Activated CD8-positive, alpha-beta memory T cell treated with anti-CD3 and anti-CD28 coated beads, Interleukin-2, amount 10 ng/mL, durations not matched to agents 7 days and 5 days (primary cell): ENCODE data around the gene MAP3K5. TPM values are rescaled to one million over a fixed set of nuclear protein-coding genes. Genes with fewer than 3 reads are reported as not detected.
"Not testable (repeated sequence)": the region's sequence is repeated elsewhere in the genome, so short reads cannot be mapped to it uniquely, and the experiment has no call there.

Experiments used
- ATAC-seq: fragments of 150-1000 bp; cut with Tn5 transposase; one replicate; pipeline ENCODE4 v1.10.0; 2021; ENCODE audit warnings: moderate library complexity
- CTCF ChIA-PET: fragments of 350-600 bp; sonication (Branson Sonifier 250); formaldehyde crosslinking; loops from one replicate; lab custom pipeline; 2021; ENCODE audit warnings: antibody characterized with exemption; lab: Charles Lee
- DNase-seq: peaks from one replicate; pipeline ENCODE4 v3.0.0-alpha.2; 2020
- H3K27ac Mint-ChIP-seq: one replicate; pipeline ENCODE4 v1.8.0; 2021; ENCODE audit warnings: mild to moderate bottlenecking, mixed read lengths
- H3K27me3 Mint-ChIP-seq: one replicate; pipeline ENCODE4 v1.8.0; 2021; ENCODE audit warnings: mixed read lengths
- H3K36me3 Mint-ChIP-seq: one replicate; pipeline ENCODE4 v1.8.0; 2021; ENCODE audit warnings: mild to moderate bottlenecking, mixed read lengths
- H3K4me1 Mint-ChIP-seq: one replicate; pipeline ENCODE4 v1.8.0; 2021; ENCODE audit warnings: mixed read lengths
- H3K4me3 Mint-ChIP-seq: one replicate; pipeline ENCODE4 v1.8.0; 2021; ENCODE audit warnings: mild to moderate bottlenecking, moderate library complexity, mixed read lengths
- H3K9me3 Mint-ChIP-seq: one replicate; pipeline ENCODE4 v1.8.0; 2022; ENCODE audit warnings: low read depth, mixed read lengths
- total RNA-seq, 2 experiments: library from RNA; stranded (reverse); gene quantifications; one replicate each; pipeline ENCODE4 v1.2.3, GENCODE V29; 2021

Gene MAP3K5
- total RNA-seq, 2 experiments from 2014 or later: 18.3 to 21.7 TPM

DNA sequence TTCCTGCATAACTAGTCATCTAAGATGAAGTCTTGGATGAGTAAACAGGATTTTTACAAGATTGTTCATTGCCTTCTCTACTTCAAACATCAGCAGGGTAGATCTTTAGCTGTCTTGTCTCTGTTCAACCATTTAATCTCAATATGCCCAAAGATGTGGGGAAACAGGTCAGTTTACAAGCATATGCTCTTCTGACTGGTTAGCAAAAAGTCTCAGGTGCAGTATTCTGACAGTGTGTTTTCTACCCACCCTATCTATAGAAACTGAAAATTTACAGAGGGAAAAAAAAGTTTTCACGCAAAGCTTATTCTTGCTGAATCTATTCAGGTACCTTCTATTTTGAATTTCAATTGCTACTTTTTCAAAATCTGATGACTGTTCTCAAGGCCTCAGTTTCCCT lies 29.0 kb downstream of the MAP3K5 start:
- DNase-seq: no peak
- peak overlapping the region; percentile 33 for H3K27ac Mint-ChIP-seq
- ATAC-seq: no peak
- no peaks in the 10 kb centered on the region for H3K9me3 Mint-ChIP-seq
- CTCF ChIA-PET: interaction anchor here (1.1 to 6.9 kb wide), 5 partner anchors 8 to 119 kb away, joined by 5 to 102 read pairs (median 13); partner anchors contain the start of gene MAP3K5
- peaks cover 69% of the 10 kb centered on the region for H3K4me1 Mint-ChIP-seq
- H3K36me3 Mint-ChIP-seq: peaks cover 2% of the 10 kb centered on the region
- no peaks in the 10 kb centered on the region for H3K27me3 Mint-ChIP-seq
- H3K4me3 Mint-ChIP-seq: no peak overlapping the region

GRCh38 chr6:136762022-136762975 lies 30.0 kb downstream of the MAP3K5 start:
- peak overlapping the region; percentile 81 for H3K27ac Mint-ChIP-seq
- DNase-seq: no peak
- no peaks in the 10 kb centered on the region for H3K27me3 Mint-ChIP-seq
- ATAC-seq: no peak
- CTCF ChIA-PET: interaction anchor here (1.0 to 6.9 kb wide), 4 partner anchors 9 to 118 kb away, joined by 3 to 102 read pairs (median 28); partner anchors contain the start of gene MAP3K5
- no peaks in the 10 kb centered on the region for H3K9me3 Mint-ChIP-seq
- peaks cover 2% of the 10 kb centered on the region for H3K36me3 Mint-ChIP-seq
- peak overlapping the region; percentile 68 for H3K4me3 Mint-ChIP-seq
- peaks cover 60% of the 10 kb centered on the region for H3K4me1 Mint-ChIP-seq

- no peaks in the 10 kb centered on the region for H3K9me3 Mint-ChIP-seq
- peaks cover 5% of the 10 kb centered on the region for H3K36me3 Mint-ChIP-seq
- no peaks in the 10 kb centered on the region for H3K27me3 Mint-ChIP-seq
- peak; percentile 72 for ATAC-seq
- CTCF ChIA-PET: interaction anchor here (1.0 to 6.9 kb wide), 5 partner anchors 9 to 118 kb away, joined by 3 to 102 read pairs (median 13); partner anchors contain the start of gene MAP3K5
- peak; percentile 66 for DNase-seq
- H3K27ac Mint-ChIP-seq: peak overlapping the region; percentile 81
- peaks cover 64% of the 10 kb centered on the region for H3K4me1 Mint-ChIP-seq
- H3K4me3 Mint-ChIP-seq: peak overlapping the region; percentile 68
Measured at GRCh38 chr6:136761227-136761922, 30.9 kb downstream of the MAP3K5 start.

DNA sequence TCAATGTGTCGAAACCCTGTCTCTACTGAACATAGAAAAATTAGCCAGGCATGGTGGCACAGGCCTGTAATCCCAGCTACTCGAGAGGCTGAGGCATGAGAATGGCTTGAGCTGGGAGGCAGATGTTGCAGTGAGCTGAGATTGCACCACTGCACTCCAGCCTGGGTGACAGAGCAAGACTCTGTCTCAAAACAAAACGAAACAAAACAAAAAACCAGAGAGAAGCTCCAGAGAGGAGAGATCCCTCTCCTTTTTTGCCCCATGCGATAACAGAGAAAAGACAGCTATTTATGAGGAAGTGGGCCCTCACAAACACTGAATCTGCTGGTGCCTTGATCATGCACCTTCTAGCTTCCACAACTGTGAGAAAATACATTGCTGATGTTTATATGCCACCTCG lies 31.5 kb downstream of the MAP3K5 start:
- not testable (repeated sequence) for H3K9me3 Mint-ChIP-seq, DNase-seq, H3K36me3 Mint-ChIP-seq, H3K27me3 Mint-ChIP-seq
- peaks cover 63% of the 10 kb centered on the region for H3K4me1 Mint-ChIP-seq
- peak overlapping the region; percentile 81 for H3K27ac Mint-ChIP-seq
- ATAC-seq: peak; percentile 7
- peak overlapping the region; percentile 68 for H3K4me3 Mint-ChIP-seq
- CTCF ChIA-PET: interaction anchor here (1.5 to 6.9 kb wide), 3 partner anchors 8 to 117 kb away, joined by 3 to 102 read pairs (median 42); partner anchors contain the start of gene MAP3K5

DNA sequence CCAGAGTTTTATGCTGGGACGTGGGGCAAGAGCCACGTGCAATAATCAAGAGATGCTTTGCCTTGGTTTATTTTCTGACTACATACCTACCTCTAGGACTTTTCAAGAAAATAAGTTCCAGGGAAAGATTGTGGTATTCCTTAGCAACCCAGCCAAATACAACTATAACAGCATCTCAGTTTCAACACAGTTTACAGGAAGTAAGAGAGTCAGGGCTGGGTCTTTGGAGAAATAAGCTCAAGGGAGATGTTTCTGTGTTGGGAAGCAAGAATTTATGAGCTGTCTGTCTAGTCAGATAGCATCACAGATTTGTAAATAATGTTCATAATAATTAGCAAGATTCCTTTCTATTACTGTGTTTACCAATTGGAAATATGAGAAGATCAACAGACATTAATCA lies 35.1 kb downstream of the MAP3K5 start:
- H3K27ac Mint-ChIP-seq: no peak overlapping the region
- H3K4me3 Mint-ChIP-seq: no peak overlapping the region
- H3K4me1 Mint-ChIP-seq: peaks cover 65% of the 10 kb centered on the region
- DNase-seq: no peak
- no peaks in the 10 kb centered on the region for H3K9me3 Mint-ChIP-seq
- H3K36me3 Mint-ChIP-seq: peaks cover 9% of the 10 kb centered on the region
- no peaks in the 10 kb centered on the region for H3K27me3 Mint-ChIP-seq
- ATAC-seq: no peak
- CTCF ChIA-PET: interaction anchor here (0.7 to 5.8 kb wide), 4 partner anchors 35 to 113 kb away, joined by 4 to 49 read pairs (median 8); partner anchors contain the start of gene MAP3K5

- Mint-ChIP-seq H3K27ac (no peak overlapping the region), H3K4me3 (no peak overlapping the region), H3K4me1 (peaks cover 70% of the 10 kb centered on the region), H3K36me3 (peaks cover 11% of the 10 kb centered on the region), H3K9me3 (no peaks in the 10 kb centered on the region), H3K27me3 (no peaks in the 10 kb centered on the region)
- ATAC-seq: no peak
- CTCF ChIA-PET: interaction anchor here (1.0 to 5.8 kb wide), 4 partner anchors 9 to 107 kb away, joined by 3 to 49 read pairs (median 7); partner anchors contain the start of gene MAP3K5
- DNase-seq: no peak
Measured at GRCh38 chr6:136754820-136755219, 37.5 kb downstream of the MAP3K5 start.

DNA sequence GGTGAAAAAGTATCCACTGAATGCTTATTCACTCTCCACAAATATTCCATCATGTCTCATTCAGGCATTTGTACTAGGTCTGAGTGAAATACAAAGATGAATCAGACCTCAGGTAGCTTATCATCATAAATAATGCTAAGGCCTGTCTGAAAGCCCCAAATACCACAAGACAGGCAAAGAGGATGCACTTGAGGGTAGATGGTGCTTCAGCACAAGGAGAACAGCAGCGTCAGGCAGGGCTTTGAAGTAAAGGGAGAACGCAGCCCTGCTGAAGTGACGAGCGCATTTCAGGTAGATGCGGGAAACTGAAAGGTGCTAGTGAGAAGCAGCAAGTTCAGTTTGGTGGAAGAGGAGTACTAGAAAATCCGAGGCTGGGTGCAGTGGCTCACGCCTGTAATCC lies 38.7 kb downstream of the MAP3K5 start:
- ATAC-seq: peak; percentile 80
- H3K4me1 Mint-ChIP-seq: peaks cover 77% of the 10 kb centered on the region
- peak overlapping the region; percentile 91 for H3K27ac Mint-ChIP-seq
- CTCF ChIA-PET: interaction anchor here (0.7 to 5.8 kb wide), 7 partner anchors 9 to 110 kb away, joined by 3 to 49 read pairs (median 6); partner anchors contain the start of gene MAP3K5
- H3K27me3 Mint-ChIP-seq: no peaks in the 10 kb centered on the region
- peaks cover 14% of the 10 kb centered on the region for H3K36me3 Mint-ChIP-seq
- H3K9me3 Mint-ChIP-seq: no peaks in the 10 kb centered on the region
- peak overlapping the region; percentile 32 for H3K4me3 Mint-ChIP-seq
- peak; percentile 84 for DNase-seq

GRCh38 chr6:136752554-136752953 lies 39.7 kb downstream of the MAP3K5 start:
- Mint-ChIP-seq H3K27me3 (no peaks in the 10 kb centered on the region), H3K27ac (peak overlapping the region; percentile 91), H3K36me3 (peaks cover 21% of the 10 kb centered on the region), H3K9me3 (no peaks in the 10 kb centered on the region), H3K4me3 (peak overlapping the region; percentile 64), H3K4me1 (peaks cover 81% of the 10 kb centered on the region)
- no peak for DNase-seq
- CTCF ChIA-PET: interaction anchor here (1.2 to 5.8 kb wide), 6 partner anchors 8 to 109 kb away, joined by 3 to 49 read pairs (median 7); partner anchors contain the start of gene MAP3K5
- ATAC-seq: no peak

- peak overlapping the region; percentile 64 for H3K4me3 Mint-ChIP-seq
- no peaks in the 10 kb centered on the region for H3K9me3 Mint-ChIP-seq
- peak; percentile 25 for ATAC-seq
- peaks cover 78% of the 10 kb centered on the region for H3K4me1 Mint-ChIP-seq
- peaks cover 23% of the 10 kb centered on the region for H3K36me3 Mint-ChIP-seq
- H3K27ac Mint-ChIP-seq: peak overlapping the region; percentile 91
- H3K27me3 Mint-ChIP-seq: no peaks in the 10 kb centered on the region
- no peak for DNase-seq
- CTCF ChIA-PET: interaction anchor here (1.2 to 5.8 kb wide), 6 partner anchors 9 to 108 kb away, joined by 3 to 49 read pairs (median 7); partner anchors contain the start of gene MAP3K5
Measured at GRCh38 chr6:136751991-136752390, 40.3 kb downstream of the MAP3K5 start.

DNA sequence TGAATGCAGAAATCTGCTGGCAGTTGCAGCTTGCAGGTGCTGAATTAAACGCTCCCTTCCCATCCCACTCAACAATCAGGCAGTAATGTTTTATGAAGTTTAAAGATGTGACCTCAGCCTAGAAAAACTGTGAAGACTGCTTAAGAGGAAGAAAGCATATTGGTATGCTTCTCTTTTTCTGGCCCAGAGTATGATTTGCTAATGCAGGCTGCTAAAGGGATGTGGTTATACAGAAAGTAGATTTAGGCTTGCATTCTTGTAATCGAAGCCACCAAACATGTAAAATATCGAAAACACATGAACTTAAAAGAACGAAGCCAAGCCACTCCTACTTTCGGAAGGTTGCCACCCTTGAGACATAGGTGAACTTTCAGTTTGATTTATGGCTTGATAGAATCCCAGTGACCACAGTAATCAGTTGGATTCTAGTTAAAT lies 40.7 kb downstream of the MAP3K5 start:
- ATAC-seq: peak; percentile 78
- CTCF ChIA-PET: interaction anchor here (1.2 to 2.3 kb wide), 4 partner anchors 11 to 108 kb away, joined by 4 to 13 read pairs (median 6); partner anchors contain the start of gene MAP3K5
- H3K36me3 Mint-ChIP-seq: peaks cover 23% of the 10 kb centered on the region
- no peaks in the 10 kb centered on the region for H3K27me3 Mint-ChIP-seq
- peak overlapping the region; percentile 64 for H3K4me3 Mint-ChIP-seq
- H3K27ac Mint-ChIP-seq: peak overlapping the region; percentile 91
- DNase-seq: peak; percentile 66
- H3K4me1 Mint-ChIP-seq: peaks cover 73% of the 10 kb centered on the region
- no peaks in the 10 kb centered on the region for H3K9me3 Mint-ChIP-seq

DNA sequence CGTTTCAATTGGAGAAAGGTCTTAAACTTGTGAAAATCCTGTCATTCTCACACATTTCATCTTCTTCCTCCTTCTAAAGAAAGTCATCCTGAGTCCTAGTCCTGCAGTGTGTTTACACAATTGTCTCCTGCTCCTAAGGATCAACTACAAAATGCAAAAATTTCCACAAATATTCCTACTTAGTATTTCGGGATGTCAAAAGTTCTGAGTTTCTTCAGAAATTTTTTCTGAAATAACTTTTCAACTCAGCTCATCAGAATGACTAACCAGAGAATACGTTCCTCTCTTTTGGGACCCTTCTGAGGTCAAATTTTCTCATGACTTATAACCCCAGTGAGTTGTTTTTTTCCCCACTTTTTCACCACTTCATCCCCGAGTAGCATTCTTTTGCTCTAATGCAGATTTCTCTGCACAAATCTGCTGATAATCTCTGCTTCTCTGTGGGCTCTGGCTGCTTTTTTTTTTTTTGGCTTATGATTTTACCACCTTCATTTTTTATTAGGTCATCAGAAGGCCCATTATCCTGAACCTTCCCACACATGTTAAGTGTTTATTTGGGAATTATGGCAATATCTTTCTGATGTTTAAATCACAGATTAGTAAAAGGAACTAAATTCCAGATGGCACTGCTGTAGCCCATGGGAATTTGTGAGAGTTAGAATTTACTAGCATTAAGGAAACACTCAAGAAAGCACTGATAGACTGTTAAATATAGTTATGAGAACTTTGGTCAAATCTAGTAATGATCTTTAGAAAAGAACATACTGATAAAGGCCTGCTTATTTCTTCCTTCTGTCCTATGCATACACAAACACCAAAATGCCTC lies 41.4 kb downstream of the MAP3K5 start:
- Mint-ChIP-seq H3K27ac (peak overlapping the region; percentile 91), H3K4me3 (peak overlapping the region; percentile 64), H3K27me3 (no peaks in the 10 kb centered on the region), H3K9me3 (no peaks in the 10 kb centered on the region), H3K4me1 (peaks cover 67% of the 10 kb centered on the region), H3K36me3 (peaks cover 23% of the 10 kb centered on the region)
- DNase-seq (no peak), ATAC-seq (no peak)
- CTCF ChIA-PET: interaction anchor here (0.7 to 1.2 kb wide), 2 partner anchors 38 to 41 kb away, joined by 4 to 5 read pairs; partner anchors contain the start of gene MAP3K5
